Sigmoid colon (tissue), 4 donors: Measurements from ENCODE around the gene TRIM41.

Experiments
- EP300 ChIP-seq, 4 donors: sonication (generic); formaldehyde crosslinking; IDR thresholded peaks; one replicate each; pipeline ENCODE4 v1.6.1; 2017; ENCODE audit warnings: antibody characterized with exemption in 4 of 4
- POLR2A ChIP-seq, 2 donors: fragments of 450-650 bp; IDR thresholded peaks; one replicate each; pipeline ENCODE4 v1.6.1; 2016; ENCODE audit warnings: antibody characterized with exemption in 2 of 2, mild to moderate bottlenecking in 2 of 2, moderate library complexity in 2 of 2
- TF ChIP-seq, protein P1 (sequence below), 4 experiments: fragments of 450-650 bp in 3 of 4; fragments of 200-600 bp in 1 of 4; IDR thresholded peaks; one replicate each; pipeline ENCODE4 v1.5.1; 2016 to 2019; ENCODE audit warnings: antibody characterized with exemption in 4 of 4, mild to moderate bottlenecking in 3 of 4, moderate library complexity in 2 of 4

DNA sequence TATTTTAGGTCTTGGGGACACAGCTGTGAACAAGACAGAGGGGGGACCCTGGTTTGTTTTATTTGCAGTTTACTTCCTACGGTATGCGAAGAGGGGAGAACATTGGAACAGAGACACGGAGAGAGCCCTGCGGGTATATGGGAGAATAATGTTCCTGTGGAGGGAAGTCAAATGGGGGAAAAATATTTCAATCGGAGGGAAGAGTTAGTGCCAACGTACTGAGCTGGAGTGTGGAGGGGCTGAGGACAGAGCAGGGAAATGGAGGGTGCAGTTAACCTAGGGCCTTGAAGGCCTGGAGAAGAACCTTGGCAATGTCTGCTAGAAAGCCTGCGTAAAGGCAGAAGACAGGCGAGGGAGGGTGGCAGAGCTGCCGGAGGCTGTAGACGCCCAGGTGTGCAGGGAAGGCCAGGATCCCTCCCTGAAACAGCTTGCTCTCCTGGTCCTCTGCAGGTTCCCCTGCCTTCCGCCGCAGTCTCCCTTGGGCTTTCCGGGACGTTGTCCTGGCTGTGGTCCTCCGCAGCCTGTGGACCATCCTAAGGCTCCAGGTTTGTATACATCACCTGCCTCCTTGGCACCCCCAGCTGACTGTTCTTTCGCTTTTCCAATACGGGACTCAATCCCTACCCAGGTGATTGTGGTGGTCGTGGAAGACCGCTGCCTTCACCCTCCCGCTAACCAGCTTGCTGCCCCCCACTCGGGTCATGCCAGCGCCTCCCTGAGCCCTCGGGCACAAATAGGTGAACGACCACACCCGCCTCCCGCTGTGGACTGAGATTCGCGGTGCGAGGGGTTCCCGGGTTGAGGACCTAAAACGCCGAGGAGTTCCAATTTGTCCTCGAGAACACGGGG lies 22.6 kb downstream of the TRIM41 start:
- no peak for TF ChIP-seq POLR2A (IDR thresholded peaks at IDR 0.05)
- TF ChIP-seq, protein P1, sequence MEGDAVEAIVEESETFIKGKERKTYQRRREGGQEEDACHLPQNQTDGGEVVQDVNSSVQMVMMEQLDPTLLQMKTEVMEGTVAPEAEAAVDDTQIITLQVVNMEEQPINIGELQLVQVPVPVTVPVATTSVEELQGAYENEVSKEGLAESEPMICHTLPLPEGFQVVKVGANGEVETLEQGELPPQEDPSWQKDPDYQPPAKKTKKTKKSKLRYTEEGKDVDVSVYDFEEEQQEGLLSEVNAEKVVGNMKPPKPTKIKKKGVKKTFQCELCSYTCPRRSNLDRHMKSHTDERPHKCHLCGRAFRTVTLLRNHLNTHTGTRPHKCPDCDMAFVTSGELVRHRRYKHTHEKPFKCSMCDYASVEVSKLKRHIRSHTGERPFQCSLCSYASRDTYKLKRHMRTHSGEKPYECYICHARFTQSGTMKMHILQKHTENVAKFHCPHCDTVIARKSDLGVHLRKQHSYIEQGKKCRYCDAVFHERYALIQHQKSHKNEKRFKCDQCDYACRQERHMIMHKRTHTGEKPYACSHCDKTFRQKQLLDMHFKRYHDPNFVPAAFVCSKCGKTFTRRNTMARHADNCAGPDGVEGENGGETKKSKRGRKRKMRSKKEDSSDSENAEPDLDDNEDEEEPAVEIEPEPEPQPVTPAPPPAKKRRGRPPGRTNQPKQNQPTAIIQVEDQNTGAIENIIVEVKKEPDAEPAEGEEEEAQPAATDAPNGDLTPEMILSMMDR (IDR thresholded peaks at IDR 0.05): no peak
- TF ChIP-seq EP300 (IDR thresholded peaks at IDR 0.05): no peak
